GM12891 (cell line): ENCODE measurements around the gene SLC9C1.

Experiments used
- POLR2A ChIP-seq: IDR thresholded peaks from 2 replicates; pipeline ENCODE4 v1.6.1; 2011; ENCODE audit warnings: low read depth, low read length, control low read depth
- POLR2AphosphoS5 ChIP-seq: IDR thresholded peaks from 2 replicates; pipeline ENCODE4 v1.6.1; 2011; ENCODE audit warnings: low read depth, low read length, control low read depth
- POU2F2 ChIP-seq: IDR thresholded peaks from 2 replicates; pipeline ENCODE4 v1.6.1; 2011; ENCODE audit warnings: low read depth, mild to moderate bottlenecking, control low read depth, low read length, moderate library complexity
- SPI1 ChIP-seq: IDR thresholded peaks from 2 replicates; pipeline ENCODE4 v1.6.1; 2011; ENCODE audit warnings: low read depth, low read length, control low read depth
- TAF1 ChIP-seq: IDR thresholded peaks from 2 replicates; pipeline ENCODE4 v1.6.1; 2011; ENCODE audit warnings: low read depth, low read length, control low read depth

GRCh38 chr3:112339609-112340008 is 45.6 kb upstream of the SLC9C1 start:
- TF ChIP-seq POLR2A (no peak), TAF1 (no peak), POLR2AphosphoS5 (no peak), POU2F2 (no peak), SPI1 (no peak)
